ENCODE measurements around the gene WFS1. TPM values are rescaled to one million over a fixed set of nuclear protein-coding genes. Genes with fewer than 3 reads are reported as not detected.

Gene WFS1
- total and polyA plus RNA-seq, 2 of the 4 experiments (the other 2 are of a cell fraction): 9.7 to 42.4 TPM

- H3K9ac ChIP-seq (ENCODE audit: low read depth, low read length): no peak overlapping the region
- ATAC-seq (ENCODE audit: low read depth): no peak
- no peak overlapping the region for H2AK9ac ChIP-seq (replicated peaks; ENCODE audit: low read depth, low read length, poor library complexity)
- no TSS peak for BruUV-seq (replicated peaks)
- H4K20me1 ChIP-seq (ENCODE audit: insufficient read depth, low read length): peaks cover 9% of the 10 kb centered on the region; the same call in 1 of the 2 replicates
- no peak for TF ChIP-seq RAD21 (IDR thresholded peaks at IDR 0.05; ENCODE audit: low read length)
- no peak for TF ChIP-seq RFX5 (IDR thresholded peaks at IDR 0.05; ENCODE audit: low read depth, low read length)
- TF ChIP-seq FOS (IDR thresholded peaks at IDR 0.05; ENCODE audit: low read depth, low read length): no peak
- TF ChIP-seq CTCF (conservative IDR thresholded peaks at IDR 0.05; ENCODE audit: low read depth, low read length): no peak
- TF ChIP-seq MAZ (IDR thresholded peaks at IDR 0.05; ENCODE audit: borderline replicate concordance, low read depth, low read length): no peak
- TF ChIP-seq RCOR1 (IDR thresholded peaks at IDR 0.05; ENCODE audit: insufficient replicate concordance, low read length): no peak
- TF ChIP-seq BHLHE40 (IDR thresholded peaks at IDR 0.05; ENCODE audit: low read depth, low read length): no peak
- no peak for TF ChIP-seq MXI1 (IDR thresholded peaks at IDR 0.05; ENCODE audit: borderline replicate concordance, low read depth, low read length)
- no peak for TF ChIP-seq MAFK (IDR thresholded peaks at IDR 0.05; ENCODE audit: low read depth, low read length)
- no peak for TF ChIP-seq NFE2L2 (IDR thresholded peaks at IDR 0.05; ENCODE audit: low read depth, low read length)
- TF ChIP-seq POLR2A (IDR thresholded peaks at IDR 0.05; ENCODE audit: low read depth, low read length): no peak
- TF ChIP-seq CHD1 (IDR thresholded peaks at IDR 0.05; ENCODE audit: low read depth, low read length): no peak
- TF ChIP-seq CEBPB (IDR thresholded peaks at IDR 0.05; ENCODE audit: low read depth, low read length): no peak
- TF ChIP-seq USF2 (IDR thresholded peaks at IDR 0.05; ENCODE audit: low read depth, low read length): no peak
- TF ChIP-seq ELK1 (IDR thresholded peaks at IDR 0.05; ENCODE audit: borderline replicate concordance, low read depth, low read length): no peak
- TF ChIP-seq SMC3 (IDR thresholded peaks at IDR 0.05; ENCODE audit: low read depth, low read length): no peak
- H3K4me3 ChIP-seq (ENCODE audit: insufficient read depth, low read depth, low read length): no peak overlapping the region
- H2BK120ac ChIP-seq (ENCODE audit: low read depth, low read length): no peak overlapping the region
- H3K9me3 ChIP-seq (ENCODE audit: control insufficient read depth, insufficient read depth, low read length): no peaks in the 10 kb centered on the region
- intact Hi-C loops (cut with micrococcal nuclease) (no loop called here), in situ Hi-C loops (cut with MboI; ENCODE audit: low sequenced_read_pairs) (no loop called here), dilution Hi-C loops (cut with HindIII; ENCODE audit: low sequenced_read_pairs, unreplicated experiment) (no loop called here)
- H4K91ac ChIP-seq (ENCODE audit: insufficient read depth, low read depth, low read length): no peak overlapping the region
- ChIA-PET POLR2A (ENCODE audit: unreplicated experiment) (no interaction called here), CTCF (no interaction called here)
- no peak overlapping the region for H3K27ac ChIP-seq (ENCODE audit: insufficient read depth, low read length)
- no peak overlapping the region for H3K4me2 ChIP-seq (ENCODE audit: low read depth, low read length)
- no peak overlapping the region for H2BK20ac ChIP-seq (ENCODE audit: low read depth, low read length)
- H2BK5ac ChIP-seq (ENCODE audit: low read depth, low read length, poor library complexity, severe bottlenecking): no peak overlapping the region
- peaks cover 14% of the 10 kb centered on the region for H3K9me1 ChIP-seq (ENCODE audit: insufficient read depth, low read length)
- no peak overlapping the region for H2AFZ ChIP-seq (replicated peaks; ENCODE audit: low read length, poor library complexity)
- H2AK5ac ChIP-seq (ENCODE audit: low read depth, low read length): no peak overlapping the region
- no peak overlapping the region for H4K5ac ChIP-seq (ENCODE audit: low read depth, low read length)
- peaks cover 2% of the 10 kb centered on the region; the same call in 1 of the 2 replicates for H3K4me1 ChIP-seq (ENCODE audit: control insufficient read depth, insufficient read depth, low read length)
- no peak overlapping the region for H3K23ac ChIP-seq (ENCODE audit: low read depth, low read length)
- no peak overlapping the region for H3K14ac ChIP-seq (replicated peaks; ENCODE audit: low read depth, low read length)
- no peak overlapping the region for H2BK15ac ChIP-seq (ENCODE audit: low read depth, low read length)
- no peaks in the 10 kb centered on the region for H3K27me3 ChIP-seq (ENCODE audit: control insufficient read depth, insufficient read depth, low read length)
- DNase-seq: no peak
- H3K36me3 ChIP-seq (ENCODE audit: control insufficient read depth, insufficient read depth, low read length): peaks cover 63% of the 10 kb centered on the region
- no peak overlapping the region for H3K56ac ChIP-seq (ENCODE audit: extremely low read depth, insufficient read depth, low read length)
- WGBS, 2 experiments (ENCODE audit: extremely low coverage in 2 of 2, insufficient read length in 1 of 2): 89% methylated on average over 15 of the region's 27 CpGs; no CpG with 5 or more reads in 1 of the 2 experiments
- no peak overlapping the region for H3K18ac ChIP-seq (ENCODE audit: low read depth, low read length)
- no peak overlapping the region for H4K8ac ChIP-seq (ENCODE audit: low read depth in 2 of 2, low read length in 2 of 2)
- no peak overlapping the region for H3K4ac ChIP-seq (ENCODE audit: low read depth, low read length)
- no peaks in the 10 kb centered on the region for H3K79me1 ChIP-seq (ENCODE audit: low read depth in 1 of 2, low read length in 2 of 2)
Measured at GRCh38 chr4:6294705-6295421, 25.2 kb downstream of the WFS1 start.

Data from IMR-90 (cell line).